Measurements from ENCODE around the gene PDZD2. TPM values are rescaled to one million over a fixed set of nuclear protein-coding genes. Genes with fewer than 3 reads are reported as not detected.

PDZD2 gene
- total RNA-seq, 1 donor from 2014 or later, result 59.4 TPM

DNA sequence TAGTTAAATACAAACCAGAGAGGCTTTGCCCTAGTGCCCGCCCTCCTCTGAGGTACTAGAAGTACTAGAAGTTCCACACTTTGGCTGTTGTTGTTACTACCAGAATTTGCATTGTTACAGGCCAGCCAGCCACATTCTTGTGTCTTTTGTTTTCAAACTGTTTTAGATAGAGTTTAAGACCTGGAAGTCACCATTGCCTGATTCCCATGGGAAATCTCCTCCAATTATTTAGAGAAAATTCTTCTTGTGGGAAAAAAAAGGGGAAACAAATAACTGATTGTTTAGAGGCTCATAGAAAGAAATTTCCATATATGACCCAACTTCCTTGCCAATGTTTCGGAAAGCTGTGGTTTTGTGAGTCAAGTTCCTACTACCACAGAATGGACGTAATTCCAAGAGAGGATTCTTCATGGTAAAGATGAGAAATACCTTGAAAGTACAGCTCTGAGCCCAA is 282.9 kb downstream of the PDZD2 start:
- ATAC-seq (no peak), DNase-seq (ENCODE audit: missing footprints) (no peak)
- intact Hi-C loops (cut with DNase I), result no loop called here

- intact Hi-C loops (cut with DNase I), result no loop called here
- DNase-seq (ENCODE audit: missing footprints) (no peak), ATAC-seq (no peak)
Measured at GRCh38 chr5:31924005-31924404, 285.1 kb downstream of the PDZD2 start.

DNA sequence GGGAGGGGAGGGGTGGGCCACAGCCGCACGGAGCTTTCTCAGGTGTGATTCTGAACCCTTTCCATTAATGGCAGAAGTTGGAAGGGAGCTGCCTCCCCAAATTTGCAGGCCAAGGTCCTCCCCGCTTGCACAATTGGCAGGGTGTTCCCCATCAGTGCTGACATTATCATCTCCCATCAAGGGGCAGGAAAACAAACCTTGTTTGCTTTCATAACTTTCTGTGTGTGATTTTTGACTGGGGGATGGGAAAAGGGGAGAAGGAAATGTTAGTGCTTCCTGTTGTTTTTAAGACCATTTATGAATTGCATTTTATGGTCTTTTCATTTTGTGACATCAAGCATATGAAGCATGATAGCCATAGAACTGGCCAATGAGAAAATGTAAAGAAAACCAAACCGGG is 292.9 kb downstream of the PDZD2 start:
- intact Hi-C loops (cut with DNase I), result no loop called here
- ATAC-seq, result no peak
- DNase-seq (ENCODE audit: missing footprints), result no peak

GRCh38 chr5:31934156-31934555 is 295.2 kb downstream of the PDZD2 start:
- intact Hi-C loops (cut with DNase I), result no loop called here
- DNase-seq (ENCODE audit: missing footprints), result no peak
- ATAC-seq, result no peak

DNA sequence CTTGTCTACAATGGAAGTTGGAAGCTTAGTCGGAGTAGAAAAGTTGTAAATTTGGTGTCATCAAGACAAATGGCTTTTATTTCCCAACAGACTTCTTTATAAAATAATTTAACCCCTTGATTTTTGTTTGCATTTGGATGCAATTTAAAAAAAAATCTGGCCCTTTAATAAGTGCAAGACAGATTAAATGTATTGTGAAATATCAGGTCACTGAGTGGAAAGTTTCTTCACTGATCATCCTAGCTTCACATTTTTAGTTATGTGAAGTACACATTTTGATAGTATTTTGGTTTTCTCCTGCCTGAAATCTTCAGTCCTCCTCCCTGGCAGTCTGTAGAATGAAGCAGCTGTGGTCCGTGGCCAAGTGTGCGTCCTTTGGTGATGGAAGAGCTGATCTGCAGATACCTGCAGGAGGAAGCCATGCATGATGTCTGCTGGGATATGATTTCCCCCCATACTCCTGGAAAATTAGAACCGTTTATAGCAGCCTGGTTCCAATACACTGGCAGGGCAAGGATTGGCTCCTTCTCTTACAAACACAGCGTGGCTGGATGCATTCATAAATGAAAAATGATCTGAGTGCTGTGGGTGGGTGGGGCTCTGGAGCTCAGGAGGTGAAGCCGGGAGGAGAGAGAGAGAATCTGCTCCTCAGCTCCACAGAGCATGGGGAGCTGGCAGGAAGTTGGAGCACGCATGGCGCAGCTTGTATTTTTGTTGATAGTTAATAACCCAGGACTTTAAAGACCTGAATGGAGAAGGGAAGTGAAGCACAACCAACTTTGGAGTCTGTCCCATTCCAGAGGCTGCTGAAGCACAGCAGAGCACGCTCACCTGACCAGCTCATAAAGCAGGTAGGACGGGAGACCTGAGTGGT is 296.8 kb downstream of the PDZD2 start:
- intact Hi-C loops (cut with DNase I), result no loop called here
- ATAC-seq, result peak; percentile 52
- no peak for DNase-seq (ENCODE audit: missing footprints)

DNA sequence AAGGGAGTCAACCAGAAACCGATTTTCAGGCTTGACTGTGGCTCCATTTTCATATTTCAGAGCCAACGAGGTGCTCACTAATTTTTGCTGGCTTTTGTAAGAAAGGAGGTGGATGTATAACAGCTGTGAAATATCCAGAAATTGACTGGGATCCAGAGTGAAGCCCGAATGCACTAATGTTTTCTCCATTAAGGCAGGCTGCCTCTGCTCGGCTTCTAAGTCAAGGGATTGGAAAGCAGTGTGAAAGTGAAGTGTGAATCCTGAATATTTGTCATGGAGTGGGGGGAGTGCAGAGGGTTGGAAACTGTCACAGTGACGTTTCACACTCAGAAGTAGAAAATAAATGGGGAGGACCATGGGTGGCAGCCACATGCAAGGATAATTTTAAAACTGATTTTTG is 297.8 kb downstream of the PDZD2 start:
- DNase-seq (ENCODE audit: missing footprints), result no peak
- ATAC-seq, result peak; percentile 49
- intact Hi-C loops (cut with DNase I), result no loop called here

DNA sequence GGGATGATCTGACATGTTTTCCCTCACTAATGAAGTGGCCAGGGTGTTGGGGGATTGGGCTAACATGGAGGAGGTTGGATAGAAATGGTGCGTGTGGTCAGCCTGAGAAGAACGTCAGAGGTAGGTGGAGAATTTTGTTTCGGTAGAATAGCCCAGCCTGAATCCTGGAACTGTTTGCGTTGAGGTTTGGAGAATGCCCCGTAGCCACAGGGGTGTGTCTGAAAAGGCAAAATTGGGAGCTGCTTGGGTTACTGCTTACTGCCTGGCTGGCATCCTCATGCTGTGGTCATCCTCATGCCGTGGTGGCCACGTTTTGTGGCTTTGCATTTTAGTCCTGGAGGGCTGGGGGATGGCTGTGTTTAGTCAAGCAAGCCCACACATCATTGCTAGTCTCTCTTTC is 298.3 kb downstream of the PDZD2 start:
- intact Hi-C loops (cut with DNase I), result no loop called here
- no peak for DNase-seq (ENCODE audit: missing footprints)
- ATAC-seq, result no peak

GRCh38 chr5:31937703-31938102 is 298.8 kb downstream of the PDZD2 start:
- no peak for ATAC-seq
- DNase-seq (ENCODE audit: missing footprints), result no peak
- intact Hi-C loops (cut with DNase I), result no loop called here

GRCh38 chr5:31939151-31939550 is 300.2 kb downstream of the PDZD2 start:
- no peak for ATAC-seq
- intact Hi-C loops (cut with DNase I), result no loop called here
- DNase-seq (ENCODE audit: missing footprints), result no peak

DNA sequence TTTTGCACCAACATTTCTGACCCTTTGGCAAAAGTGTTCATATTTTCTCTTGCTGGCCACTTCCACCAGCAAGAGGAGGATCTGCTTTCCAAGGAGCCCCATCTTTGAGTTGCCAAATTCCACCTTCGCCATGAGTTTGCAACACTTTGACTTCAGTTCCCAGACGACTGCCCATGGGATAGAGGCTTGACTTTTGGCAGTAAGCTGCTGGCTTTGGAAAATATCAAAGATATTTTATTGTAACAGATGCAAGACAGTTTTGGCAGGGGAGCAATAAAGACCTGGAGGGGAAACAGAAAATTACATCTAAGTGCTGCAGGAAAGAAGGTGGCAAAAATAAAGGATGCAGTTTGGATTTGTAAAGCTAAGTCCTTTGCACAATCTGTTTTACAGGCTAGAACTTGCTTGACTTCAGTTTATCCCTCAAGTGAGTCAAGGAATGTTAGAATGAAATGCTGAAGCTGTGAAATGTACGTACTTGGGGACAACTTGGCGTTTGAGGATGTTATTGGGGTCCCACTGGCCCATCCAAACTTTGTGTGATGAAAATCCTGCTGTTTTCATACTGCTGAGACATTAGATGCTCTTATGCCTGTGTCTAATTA is 302.3 kb downstream of the PDZD2 start:
- no peak for DNase-seq (ENCODE audit: missing footprints)
- intact Hi-C loops (cut with DNase I), result no loop called here
- no peak for ATAC-seq

- intact Hi-C loops (cut with DNase I), result no loop called here
- DNase-seq (ENCODE audit: missing footprints) (no peak), ATAC-seq (no peak)
Measured at GRCh38 chr5:31942546-31942945, 303.6 kb downstream of the PDZD2 start.

DNA sequence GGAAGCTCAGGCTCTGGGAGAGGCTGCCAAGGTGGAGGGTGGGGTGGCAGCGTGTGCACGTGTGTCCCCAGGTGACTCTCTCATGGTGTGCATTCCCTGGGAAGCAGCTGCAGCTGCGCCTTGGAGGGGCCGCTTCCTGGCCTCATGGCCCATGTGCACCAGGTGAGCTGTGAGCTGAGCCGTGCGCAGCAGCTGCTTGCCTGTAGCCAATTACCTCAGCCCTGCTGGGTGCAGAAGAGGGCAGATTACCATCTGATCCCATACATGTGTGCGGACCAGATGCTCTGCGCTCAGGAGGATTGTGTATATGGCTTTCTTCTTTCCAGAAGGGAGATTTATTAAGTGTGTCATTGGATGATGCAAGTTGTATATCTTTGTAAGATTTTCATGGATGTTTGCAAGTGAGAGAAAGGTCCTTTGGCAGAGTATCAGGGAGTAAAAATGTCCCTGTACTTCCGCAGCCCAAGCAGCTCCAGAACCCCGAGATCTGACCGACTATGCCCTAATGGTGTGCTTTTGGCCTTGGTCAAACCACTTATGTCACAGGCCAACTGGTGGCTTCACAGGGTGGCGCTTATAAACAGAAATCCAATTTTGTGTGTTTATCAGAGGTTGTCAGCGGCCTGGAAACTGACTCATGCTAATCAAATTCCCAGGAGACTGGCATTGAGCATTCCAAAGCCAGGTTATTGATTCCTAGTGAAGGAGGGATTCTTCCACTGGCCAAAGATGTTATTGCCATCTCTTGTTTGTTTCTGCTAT is 305.9 kb downstream of the PDZD2 start:
- intact Hi-C loops (cut with DNase I), result no loop called here
- no peak for ATAC-seq
- DNase-seq (ENCODE audit: missing footprints), result no peak

- DNase-seq (ENCODE audit: missing footprints), result no peak
- intact Hi-C loops (cut with DNase I), result no loop called here
- no peak for ATAC-seq
Measured at GRCh38 chr5:31948006-31948405, 309.1 kb downstream of the PDZD2 start.

DNA sequence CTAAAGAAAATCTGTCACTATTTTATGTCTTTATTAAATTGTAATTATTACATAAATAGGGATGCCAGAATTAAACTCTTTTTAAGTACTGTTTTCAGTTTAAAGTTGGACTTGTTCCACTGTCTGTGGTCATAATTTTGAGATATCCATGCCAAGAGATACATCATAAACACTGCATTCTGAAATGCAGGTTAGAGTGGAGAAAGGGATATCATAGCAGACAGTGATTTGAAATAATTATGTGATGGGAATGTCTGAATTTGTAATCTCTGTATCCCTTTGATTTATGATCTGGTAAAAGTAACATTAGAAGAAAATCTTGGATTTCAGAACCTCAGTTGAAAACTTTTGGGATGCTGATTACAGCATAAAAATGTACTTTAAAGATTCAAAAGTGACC is 313.1 kb downstream of the PDZD2 start:
- no peak for ATAC-seq
- intact Hi-C loops (cut with DNase I), result no loop called here
- no peak for DNase-seq (ENCODE audit: missing footprints)

- ATAC-seq (no peak), DNase-seq (ENCODE audit: missing footprints) (no peak)
- intact Hi-C loops (cut with DNase I), result no loop called here
Measured at GRCh38 chr5:31954091-31954490, 315.2 kb downstream of the PDZD2 start.

DNA sequence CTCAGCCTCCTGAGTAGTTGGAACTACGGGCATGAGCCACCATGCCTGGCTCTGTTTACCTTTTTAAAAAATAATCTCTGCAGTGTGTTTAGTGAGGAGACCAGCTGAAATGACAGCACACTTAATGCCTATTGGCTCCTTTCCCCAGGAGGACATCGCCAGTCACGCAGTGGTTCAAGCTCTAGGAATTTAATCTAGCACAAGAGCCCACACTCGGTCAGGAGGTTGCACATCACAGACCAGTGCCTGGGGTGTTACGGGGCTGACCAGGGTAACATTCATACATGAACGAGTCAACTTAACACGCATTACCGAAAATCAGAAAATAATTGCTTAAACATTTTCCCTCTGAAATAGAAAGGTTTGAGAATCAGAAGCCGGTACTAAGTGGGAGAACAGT is 318.2 kb downstream of the PDZD2 start:
- intact Hi-C loops (cut with DNase I), result no loop called here
- no peak for DNase-seq (ENCODE audit: missing footprints)
- peak; percentile 78 for ATAC-seq

GRCh38 chr5:31962351-31962751 is 323.4 kb downstream of the PDZD2 start:
- peak; percentile 91 for ATAC-seq
- intact Hi-C loops (cut with DNase I), result loop anchor here (5.0 kb wide), 1 partner anchor 65 kb away; no protein-coding TSS in a partner anchor
- no peak for DNase-seq (ENCODE audit: missing footprints)

DNA sequence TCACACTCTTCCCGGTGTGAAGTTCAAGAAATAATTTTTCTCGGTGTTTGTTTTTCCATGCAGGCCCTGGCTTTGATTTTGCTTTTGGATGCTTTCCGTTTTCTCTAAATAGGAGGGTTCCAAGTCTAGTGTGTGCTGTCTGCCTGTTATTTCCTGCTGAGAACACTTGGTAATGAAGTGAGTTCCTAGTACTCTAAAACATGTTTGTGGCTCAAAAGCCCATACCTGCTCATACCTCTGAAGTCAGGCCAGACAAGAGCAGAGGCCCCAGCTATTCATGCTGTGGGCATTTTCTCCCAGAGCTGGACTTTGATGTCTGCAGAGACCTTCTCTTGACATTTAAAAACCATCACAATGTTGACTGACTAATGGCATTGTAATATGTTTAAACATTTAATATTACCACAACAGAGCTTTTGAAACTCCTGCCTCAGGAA is 324.0 kb downstream of the PDZD2 start:
- DNase-seq (ENCODE audit: missing footprints) (no peak), ATAC-seq (peak; percentile 14)
- intact Hi-C loops (cut with DNase I), result loop anchor here (5.0 kb wide), 1 partner anchor 64 kb away; no protein-coding TSS in a partner anchor

- peak; percentile 21 for ATAC-seq
- intact Hi-C loops (cut with DNase I), result loop anchor here (5.0 kb wide), 1 partner anchor 64 kb away; no protein-coding TSS in a partner anchor
- no peak for DNase-seq (ENCODE audit: missing footprints)
Measured at GRCh38 chr5:31963358-31964006, 324.6 kb downstream of the PDZD2 start.
